Testis (tissue), 2 donors: ENCODE data around the gene ATXN1L.

Source experiments
- CTCF ChIP-seq, 3 experiments: fragments of 450-650 bp in 2 of 3; fragments of 200-600 bp in 1 of 3; sonication (generic) in 1 of 3; IDR thresholded peaks; one replicate each; pipeline ENCODE4 v1.5.1; 2016 to 2019; ENCODE audit warnings: antibody characterized with exemption in 3 of 3, mild to moderate bottlenecking in 2 of 3, moderate library complexity in 1 of 3
- POLR2A ChIP-seq: fragments of 450-650 bp; IDR thresholded peaks from one replicate; pipeline ENCODE4 v1.6.1; 2017; ENCODE audit warnings: antibody characterized with exemption, mild to moderate bottlenecking, moderate library complexity

DNA sequence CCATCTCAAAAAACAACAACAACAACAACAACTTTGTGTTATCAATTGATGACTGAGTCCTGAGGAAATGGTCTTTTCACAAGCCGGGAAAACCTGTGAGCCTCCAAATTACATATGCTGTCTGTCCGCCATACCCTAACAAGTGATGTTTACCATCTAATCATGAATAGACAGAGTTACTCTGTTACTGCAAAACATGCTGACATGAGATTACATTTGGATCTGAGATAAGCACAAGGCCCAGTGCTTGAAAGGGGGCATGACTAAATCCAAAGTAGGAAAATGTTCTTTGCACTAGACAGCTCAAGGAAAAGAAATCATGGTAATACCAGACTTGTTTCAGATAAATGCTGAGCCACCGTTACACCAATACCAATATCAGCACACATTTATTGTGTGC, 8.6 kb upstream of the ATXN1L start:
- TF ChIP-seq CTCF (IDR thresholded peaks at IDR 0.05) (no peak), POLR2A (no peak)
